H1 (cell line): ENCODE measurements around the gene SNTG2. TPM values are rescaled to one million over a fixed set of nuclear protein-coding genes. Genes with fewer than 3 reads are reported as not detected.

ENCODE experiments used
- CTCF ChIA-PET: fragments of 300-600 bp; sonication (Branson Sonifier 250); formaldehyde crosslinking; loops from one replicate; lab custom pipeline; 2021; ENCODE audit not compliant: partially characterized antibody; lab: Charles Lee
- POLR2A ChIA-PET: fragments of 300-600 bp; sonication (Branson Sonifier 250); formaldehyde crosslinking; loops from one replicate; lab custom pipeline; 2021; ENCODE audit warnings: inconsistent platforms; ENCODE audit not compliant: partially characterized antibody; lab: Charles Lee
- DNase-seq, 2 experiments: peaks; one replicate each; pipeline versions ENCODE4 v3.0.0 to v3.0.0-alpha.2; 2010 to 2022; ENCODE audit warnings: low spot score in 2 of 2, low read depth in 1 of 2, mixed read lengths in 1 of 2
- FAIRE-seq: peaks from 2 replicates; lab custom pipeline; 2011; peaks lifted over from hg19 to GRCh38; lab: Jason Lieb, UNC
- H2AFZ ChIP-seq: 2 replicates; pipeline ENCODE4 v1.8.1; 2012; ENCODE audit warnings: low read length, inconsistent platforms
- H2AK5ac ChIP-seq: 2 replicates; pipeline ENCODE4 v1.6.1; 2013; ENCODE audit warnings: low read depth, low read length
- H2BK120ac ChIP-seq: replicated peaks from 2 replicates; pipeline ENCODE3; 2013; ENCODE audit warnings: low read depth, low read length, inconsistent platforms
- H2BK12ac ChIP-seq: 2 replicates; pipeline ENCODE4 v1.6.1; 2013; ENCODE audit warnings: low read depth, low read length
- H2BK15ac ChIP-seq: 2 replicates; pipeline ENCODE4 v1.6.1; 2013; ENCODE audit warnings: low read length
- H2BK20ac ChIP-seq: 2 replicates; pipeline ENCODE4 v1.6.1; 2013; ENCODE audit warnings: low read length
- H2BK5ac ChIP-seq: 2 replicates; pipeline ENCODE4 v1.6.1; 2013; ENCODE audit warnings: low read depth, low read length
- H3K14ac ChIP-seq: 2 replicates; pipeline ENCODE4 v1.6.1; 2013; ENCODE audit warnings: inconsistent platforms; ENCODE audit not compliant: insufficient read length
- H3K18ac ChIP-seq: 2 replicates; pipeline ENCODE4 v1.6.1; 2013; ENCODE audit warnings: low read length; ENCODE audit errors: extremely low read depth
- H3K23ac ChIP-seq: 2 replicates; pipeline ENCODE4 v1.6.1; 2013; ENCODE audit warnings: inconsistent platforms; ENCODE audit not compliant: insufficient read length
- H3K23me2 ChIP-seq: 2 replicates; pipeline ENCODE4 v1.6.1; 2013; ENCODE audit warnings: low read depth, low read length
- H3K27ac ChIP-seq: 2 replicates; pipeline ENCODE4 v1.6.1; 2011; ENCODE audit warnings: low read depth, low read length, inconsistent platforms
- H3K27me3 ChIP-seq, 4 experiments: replicated peaks in 1 of 4; 1 replicate in 1 of 4; 2 replicates in 3 of 4; pipeline versions ENCODE4 v1.6.1 to v1.8.1; 2011 to 2013; ENCODE audit warnings: low read length in 3 of 4, mild to moderate bottlenecking in 3 of 4, inconsistent platforms in 2 of 4, mixed read lengths in 2 of 4, moderate library complexity in 1 of 4; ENCODE audit not compliant: control insufficient read depth in 3 of 4, insufficient read depth in 3 of 4; ENCODE audit errors: extremely low read depth in 1 of 4
- H3K36me3 ChIP-seq, 4 experiments: 2 replicates each; pipeline versions ENCODE4 v1.6.1 to v1.8.1; 2011 to 2013; ENCODE audit warnings: mild to moderate bottlenecking in 4 of 4, low read length in 3 of 4, moderate library complexity in 2 of 4, control low read depth in 1 of 4, inconsistent platforms in 1 of 4; ENCODE audit not compliant: insufficient read depth in 4 of 4, control insufficient read depth in 2 of 4
- H3K4ac ChIP-seq: replicated peaks from 2 replicates; pipeline ENCODE3; 2013; ENCODE audit warnings: low read length, low read depth, mixed read lengths, inconsistent platforms; ENCODE audit not compliant: insufficient read length
- H3K4me1 ChIP-seq, 4 experiments: replicated peaks in 1 of 4; 1 replicate in 1 of 4; 2 replicates in 3 of 4; pipeline versions ENCODE4 v1.6.1 to v1.8.1; 2011 to 2013; ENCODE audit warnings: low read length in 3 of 4, inconsistent platforms in 2 of 4, mixed read lengths in 1 of 4; ENCODE audit not compliant: insufficient read depth in 4 of 4, control insufficient read depth in 3 of 4
- H3K4me2 ChIP-seq, 2 experiments: 2 replicates each; pipeline versions ENCODE4 v1.6.1 to v1.8.1; 2011 to 2013; ENCODE audit warnings: low read depth in 2 of 2, low read length in 2 of 2, control low read depth in 1 of 2, inconsistent platforms in 1 of 2, mild to moderate bottlenecking in 1 of 2; ENCODE audit not compliant: insufficient read depth in 1 of 2
- H3K4me3 ChIP-seq, 4 experiments: fragments of 200-600, 300-600 bp in 1 of 4; sonication (generic), shearing (Covaris generic), sonication (Bioruptor Twin) in 1 of 4; 2 replicates each; pipeline versions ENCODE4 v1.5.1 to v1.8.1; 2011 to 2016; ENCODE audit warnings: low read length in 4 of 4, low read depth in 3 of 4, control low read depth in 2 of 4, inconsistent platforms in 2 of 4, mild to moderate bottlenecking in 2 of 4, mixed read lengths in 1 of 4, moderate library complexity in 1 of 4; ENCODE audit not compliant: insufficient read depth in 2 of 4; ENCODE audit errors: extremely low read depth in 1 of 4
- H3K56ac ChIP-seq: replicated peaks from 2 replicates; pipeline ENCODE3; 2013; ENCODE audit warnings: low read depth, mild to moderate bottlenecking, mixed read lengths, low read length, inconsistent platforms; ENCODE audit not compliant: insufficient read length
- H3K79me1 ChIP-seq: 2 replicates; pipeline ENCODE4 v1.6.1; 2013; ENCODE audit warnings: low read depth, low read length, control low read depth
- H3K79me2 ChIP-seq, 2 experiments: 2 replicates each; pipeline versions ENCODE4 v1.6.1 to v1.8.1; 2012 to 2013; ENCODE audit warnings: low read length in 2 of 2, mild to moderate bottlenecking in 2 of 2, inconsistent platforms in 1 of 2; ENCODE audit not compliant: insufficient read depth in 2 of 2, control insufficient read depth in 1 of 2
- H3K9ac ChIP-seq, 4 experiments: replicated peaks in 1 of 4; 1 replicate in 1 of 4; 2 replicates in 3 of 4; pipeline versions ENCODE4 v1.6.1 to v1.8.1; 2011 to 2013; ENCODE audit warnings: low read depth in 3 of 4, low read length in 3 of 4, control low read depth in 2 of 4, mild to moderate bottlenecking in 2 of 4, moderate library complexity in 2 of 4, inconsistent platforms in 1 of 4; ENCODE audit errors: extremely low read depth in 1 of 4
- H3K9me3 ChIP-seq, 2 experiments: 2 replicates each; pipeline versions ENCODE4 v1.6.1 to v1.8.1; 2012 to 2013; ENCODE audit warnings: mild to moderate bottlenecking in 2 of 2, moderate library complexity in 2 of 2, control low read depth in 1 of 2, inconsistent platforms in 1 of 2, low read depth in 1 of 2, low read length in 1 of 2, mixed read lengths in 1 of 2; ENCODE audit not compliant: insufficient read depth in 2 of 2
- H4K20me1 ChIP-seq, 2 experiments: replicated peaks in 1 of 2; 2 replicates each; pipeline versions ENCODE3 to v1.8.1; 2011 to 2013; ENCODE audit warnings: inconsistent platforms in 2 of 2, low read length in 2 of 2, mild to moderate bottlenecking in 1 of 2; ENCODE audit not compliant: insufficient read depth in 2 of 2, control insufficient read depth in 1 of 2
- H4K5ac ChIP-seq: 2 replicates; pipeline ENCODE4 v1.6.1; 2013; ENCODE audit warnings: low read length, low read depth, mixed read lengths, inconsistent platforms; ENCODE audit not compliant: insufficient read length
- H4K8ac ChIP-seq: 2 replicates; pipeline ENCODE4 v1.8.0; 2013; ENCODE audit warnings: mild to moderate bottlenecking, moderate library complexity, low read length, inconsistent platforms; ENCODE audit not compliant: insufficient read depth; ENCODE audit errors: extremely low read depth
- H4K91ac ChIP-seq: replicated peaks from 2 replicates; pipeline ENCODE3; 2013; ENCODE audit warnings: low read length, mixed read lengths, inconsistent platforms; ENCODE audit not compliant: insufficient read length
- CBX8 ChIP-seq: fragments of 300-800, 300-1000 bp; sonication (generic); IDR thresholded peaks from 2 replicates; pipeline ENCODE4 v1.7.1; 2016; ENCODE audit warnings: low read depth, low read length, borderline replicate concordance
- HDAC6 ChIP-seq: IDR thresholded peaks from one replicate; pipeline ENCODE4 v1.7.1; 2012; ENCODE audit warnings: low read depth, mild to moderate bottlenecking, inconsistent platforms, low read length, moderate library complexity
- JUN ChIP-seq: IDR thresholded peaks from 2 replicates; pipeline ENCODE4 v1.6.1; 2011; ENCODE audit warnings: low read depth, mild to moderate bottlenecking, improper control_type of control experiment, low read length
- MAFK ChIP-seq: IDR thresholded peaks from 2 replicates; pipeline ENCODE4 v1.6.1; 2012; ENCODE audit warnings: low read depth, mild to moderate bottlenecking, improper control_type of control experiment, low read length
- PHF8 ChIP-seq: fragments of 200-600 bp; sonication (generic); conservative IDR thresholded peaks from 2 replicates; pipeline ENCODE4 v1.7.1; 2012; ENCODE audit warnings: low read depth, mild to moderate bottlenecking, inconsistent platforms, low read length, moderate library complexity
- RFX5 ChIP-seq: IDR thresholded peaks from 2 replicates; pipeline ENCODE4 v1.6.1; 2011; ENCODE audit warnings: low read depth, low read length, improper control_type of control experiment, borderline replicate concordance
- TAF7 ChIP-seq: optimal IDR thresholded peaks from 2 replicates; pipeline ENCODE3; 2011; ENCODE audit warnings: low read depth, mild to moderate bottlenecking, inconsistent platforms, low read length, moderate library complexity, borderline replicate concordance
- whole genome bisulfite sequencing, 2 experiments: shearing (Covaris generic) in 1 of 2; methylation state at CpG; one replicate each; pipeline versions ENCODE4 v1.1.6 to v1.1.7; 2013 to 2015; ENCODE audit warnings: low lambda C conversion rate in 2 of 2, mixed read lengths in 2 of 2, inconsistent platforms in 1 of 2, low coverage in 1 of 2, missing lambda C conversion rate in 1 of 2; ENCODE audit not compliant: insufficient replicate concordance in 2 of 2, insufficient coverage in 1 of 2, insufficient read length in 1 of 2; ENCODE audit errors: extremely low coverage in 1 of 2, missing lambda C conversion rate in 1 of 2; 5-methylcytosine and 5-hydroxymethylcytosine counted together
- polyA plus RNA-seq, 7 experiments: library from polyadenylated mRNA; depleted of rRNA in 3 of 7; stranded (reverse) in 5 of 7; unstranded in 2 of 7; fragments of >200 nt in 5 of 7; fragments of 200-250 nt in 2 of 7; gene quantifications; 1 replicate in 5 of 7; 2 replicates in 1 of 7; 4 replicates in 1 of 7; pipeline versions ENCODE4 v1.2.1 to v1.2.3, GENCODE V29; 2011 to 2013; ENCODE audit warnings: missing spikeins in 2 of 7, mixed read lengths in 2 of 7
- total RNA-seq: library from RNA; stranded (reverse); fragmentation: NEBNext Ultra II Directional; extraction: Animal tissue kit (Norgen Biotek cat#: 25700); gene quantifications from 2 replicates; pipeline ENCODE4 v1.2.1, GENCODE V29; 2021

The SNTG2 gene
- total and polyA plus RNA-seq, 2 of the 8 experiments (the other 6 are each of a cell fraction or from before 2014, with no cell fraction given): 6.6 to 18.1 TPM

DNA sequence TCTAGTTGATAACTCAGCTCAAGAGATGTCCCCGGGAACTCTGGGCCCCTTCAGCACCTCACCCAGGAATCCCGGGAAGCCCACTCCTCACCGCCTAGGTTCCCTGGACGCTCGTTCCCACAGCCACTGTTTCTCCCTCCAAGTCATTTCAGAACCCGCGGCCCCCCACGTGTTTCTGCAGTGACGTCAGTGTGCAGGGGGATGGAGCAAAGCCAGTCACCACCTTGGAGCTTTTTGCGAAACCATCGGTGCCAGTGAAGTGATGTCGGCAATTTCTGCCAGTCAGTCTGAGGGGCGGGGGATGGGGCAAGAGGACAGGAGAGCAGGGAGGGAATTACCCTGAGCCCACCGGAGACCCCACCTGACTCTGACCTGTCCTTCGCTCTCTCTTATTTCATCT, 119.2 kb downstream of the SNTG2 start:
- TF ChIP-seq TAF7: no peak
- no peak for TF ChIP-seq MAFK
- no peak for TF ChIP-seq RFX5
- TF ChIP-seq CBX8: no peak
- no peak for TF ChIP-seq JUN
- no peak for TF ChIP-seq HDAC6
- TF ChIP-seq PHF8: no peak
- TF ChIP-seq, all 59 proteins: peak for 0
- no peaks in the 10 kb centered on the region for H3K27me3 ChIP-seq
- DNase-seq (no peak), FAIRE-seq (no peak)
- peaks cover 2% of the 10 kb centered on the region; the same call in 1 of the 2 replicates for H3K79me1 ChIP-seq
- H3K18ac ChIP-seq: no peak overlapping the region
- H3K79me2 ChIP-seq: no peaks in the 10 kb centered on the region; a peak in 1 of 4 replicates
- H2BK12ac ChIP-seq: no peak overlapping the region
- no peak overlapping the region for H3K4me3 ChIP-seq
- H3K4me1 ChIP-seq: no peaks in the 10 kb centered on the region
- no peak overlapping the region for H3K4ac ChIP-seq
- POLR2A ChIA-PET: interaction anchor here (0.6 to 1.0 kb wide), 2 partner anchors 11 to 120 kb away, joined by 3 read pairs; no protein-coding TSS in a partner anchor
- no peak overlapping the region for H2BK120ac ChIP-seq
- H3K9ac ChIP-seq: no peak overlapping the region
- H3K23ac ChIP-seq: no peak overlapping the region
- no peak overlapping the region for H2BK15ac ChIP-seq
- H3K23me2 ChIP-seq: no peaks in the 10 kb centered on the region
- no peak overlapping the region for H2AFZ ChIP-seq
- H3K9me3 ChIP-seq: no peaks in the 10 kb centered on the region
- H3K14ac ChIP-seq: no peak overlapping the region
- no peak overlapping the region for H4K91ac ChIP-seq
- peaks cover 0 to 4% (median 0%) of the 10 kb centered on the region in 4 experiments; a peak in 1 of 8 replicates for H3K36me3 ChIP-seq
- H4K8ac ChIP-seq: no peak overlapping the region
- H3K27ac ChIP-seq: no peak overlapping the region
- H3K56ac ChIP-seq: no peak overlapping the region
- no peak overlapping the region for H2BK5ac ChIP-seq
- H3K4me2 ChIP-seq: no peak overlapping the region
- H4K20me1 ChIP-seq: peaks cover 4 to 7% of the 10 kb centered on the region in 2 experiments
- 89% methylated on average over 15 of the region's 15 CpGs; no CpG with 5 or more reads in 1 of the 2 experiments for WGBS, 2 experiments
- no peak overlapping the region for H2BK20ac ChIP-seq
- CTCF ChIA-PET: interaction anchor here (1.2 to 1.9 kb wide), 4 partner anchors 10 to 354 kb away, joined by 3 to 5 read pairs (median 4); no protein-coding TSS in a partner anchor
- no peak overlapping the region for H4K5ac ChIP-seq
- no peak overlapping the region for H2AK5ac ChIP-seq
